ENCODE measurements around the gene SAPCD1.
A peak's percentile ranks its signal among the peaks of the same experiment; 100 is the strongest.
"Not testable (repeated sequence)": the region's sequence is repeated elsewhere in the genome, so short reads cannot be mapped to it uniquely, and the experiment has no call there.

SAPCD1 gene

GRCh38 chr6:31779908-31780307, 17.5 kb downstream of the SAPCD1 start:
- DNase-seq = no peak

DNA sequence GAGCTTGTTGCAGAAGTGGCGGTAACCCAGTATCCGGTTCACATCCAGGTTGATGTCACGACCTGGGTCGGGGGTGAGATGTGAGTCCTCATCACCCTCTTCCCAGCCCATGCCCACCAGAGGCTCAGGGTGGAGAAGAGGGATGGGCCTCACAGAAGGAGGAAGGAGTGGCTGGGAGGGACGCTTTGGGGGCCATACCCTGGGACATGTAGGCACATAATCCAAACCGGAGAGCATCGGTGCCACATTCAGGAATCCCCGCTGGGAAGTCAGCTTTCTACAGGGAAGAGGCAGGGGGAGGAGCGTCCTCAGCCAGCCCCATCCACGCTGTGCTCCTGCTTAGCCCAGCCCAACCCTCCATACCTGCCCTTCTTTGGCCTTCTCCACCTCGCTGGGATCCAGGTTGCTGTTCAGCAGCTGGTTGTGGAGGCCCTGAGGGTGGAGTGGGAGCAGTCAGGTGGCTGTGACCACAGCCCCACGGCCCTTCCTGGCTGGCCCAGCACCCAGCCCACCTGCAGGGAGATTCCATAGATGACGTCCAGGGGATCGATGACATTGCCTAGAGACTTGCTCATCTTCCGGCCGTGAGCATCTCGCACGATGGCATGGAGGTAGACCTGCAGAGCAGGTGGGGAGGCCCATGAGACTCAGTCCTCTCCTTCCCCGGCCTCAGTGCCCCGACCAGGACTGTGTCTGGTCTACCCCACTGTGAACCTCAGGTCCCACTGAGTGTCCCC, 18.2 kb downstream of the SAPCD1 start:
- no peak for DNase-seq

DNA sequence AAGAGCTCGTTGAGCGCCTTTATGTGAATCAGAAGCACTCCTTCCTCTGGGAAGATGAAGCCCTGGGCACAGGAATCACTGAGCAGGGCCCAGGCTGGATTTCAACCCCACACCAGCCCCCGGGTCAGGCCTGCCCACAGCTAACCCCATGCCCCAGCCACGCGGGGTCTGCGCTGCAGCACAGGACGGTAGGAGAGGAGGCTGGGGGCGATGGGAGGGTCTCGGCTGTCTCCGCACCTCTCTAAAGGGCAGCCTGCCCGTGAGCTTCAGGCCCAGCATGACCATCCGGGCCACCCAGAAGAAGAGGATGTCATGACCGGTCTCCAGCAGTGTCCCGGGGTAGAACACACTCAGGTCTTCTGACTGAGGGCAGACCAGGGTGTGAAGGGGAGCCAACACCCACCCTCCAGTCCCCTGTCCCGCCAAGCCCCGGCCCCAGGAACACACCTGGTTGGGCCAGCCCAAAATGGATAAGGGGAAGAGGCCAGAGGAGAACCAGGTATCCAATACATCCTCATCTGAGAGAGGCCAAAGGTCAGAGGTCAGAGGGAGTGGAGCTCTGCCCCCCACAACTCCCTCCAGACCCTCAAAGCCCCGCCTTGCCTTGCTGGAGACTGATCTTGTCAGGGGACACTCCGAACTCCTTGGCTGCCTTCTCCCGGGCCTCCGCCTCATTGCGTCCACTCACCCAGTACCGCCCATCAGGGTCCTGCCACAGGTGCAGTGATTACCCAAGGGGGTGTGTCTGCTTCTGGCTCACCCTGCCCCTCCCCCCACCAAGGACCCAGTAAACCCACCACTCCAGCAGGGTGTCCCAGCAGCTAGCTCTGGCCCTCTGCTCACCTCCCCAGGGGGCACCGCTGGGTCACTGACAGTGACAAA, 19.0 kb downstream of the SAPCD1 start:
- DNase-seq = no peak

GRCh38 chr6:31782126-31782855, 19.8 kb downstream of the SAPCD1 start:
- DNase-seq = no peak

- DNase-seq = no peak
Measured at GRCh38 chr6:31784098-31784925, 21.9 kb downstream of the SAPCD1 start.

GRCh38 chr6:31785475-31785874, 23.0 kb downstream of the SAPCD1 start:
- DNase-seq = no peak

GRCh38 chr6:31791324-31792089, 29.1 kb downstream of the SAPCD1 start:
- peak; percentile 25 for DNase-seq

DNA sequence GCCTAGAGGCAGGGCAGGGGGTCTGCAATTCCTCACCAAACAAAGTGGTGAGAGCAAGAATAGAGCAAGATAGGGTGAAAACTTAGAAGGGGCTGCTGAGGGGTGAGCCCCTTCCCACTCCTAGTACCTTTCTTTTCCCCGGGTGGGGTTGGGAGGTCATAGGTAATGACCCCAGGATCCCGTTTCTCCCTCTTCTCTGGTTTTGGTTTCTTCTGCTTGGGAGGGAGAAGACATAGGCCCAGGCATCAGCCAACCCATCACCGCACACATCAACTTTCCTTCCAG, 29.6 kb downstream of the SAPCD1 start:
- DNase-seq = no peak

DNA sequence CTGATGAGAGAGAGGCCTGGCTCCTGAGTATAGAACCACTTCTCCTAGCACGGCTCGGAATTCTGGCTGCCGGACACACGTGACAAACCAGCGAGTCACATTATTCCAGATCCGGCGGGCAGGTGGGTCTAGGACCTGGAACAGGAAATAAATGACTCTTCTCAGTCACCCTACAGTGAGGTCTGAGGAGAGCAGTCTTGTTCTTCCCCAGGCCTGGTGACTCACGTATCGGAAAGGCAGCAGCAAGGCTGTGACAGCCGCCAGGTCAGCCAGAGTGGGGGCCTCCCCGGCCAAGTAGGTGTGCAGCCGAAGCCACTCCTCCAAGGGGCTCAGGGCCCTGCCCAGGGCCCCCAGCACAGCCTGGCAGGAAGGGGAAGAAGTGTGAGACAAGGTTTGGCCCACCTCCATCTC, 30.3 kb downstream of the SAPCD1 start:
- DNase-seq = no peak

DNA sequence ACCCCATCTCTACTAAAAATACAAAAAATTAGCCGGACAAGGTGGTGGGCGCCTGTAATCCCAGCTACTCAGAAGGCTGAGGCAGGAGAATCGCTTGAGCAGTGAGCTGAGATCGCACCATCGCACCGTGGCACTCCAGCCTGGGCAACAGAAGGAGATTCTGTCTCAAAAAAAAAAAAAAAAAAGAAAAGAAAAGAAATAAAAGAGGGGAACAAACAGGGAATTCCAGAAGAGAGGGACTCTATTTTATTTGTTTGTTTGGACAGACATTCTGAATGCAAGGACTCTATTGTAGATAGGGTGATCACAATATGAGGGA, 31.4 kb downstream of the SAPCD1 start:
- DNase-seq = not testable (repeated sequence)

GRCh38 chr6:31794294-31794865, 31.9 kb downstream of the SAPCD1 start:
- DNase-seq = no peak

DNA sequence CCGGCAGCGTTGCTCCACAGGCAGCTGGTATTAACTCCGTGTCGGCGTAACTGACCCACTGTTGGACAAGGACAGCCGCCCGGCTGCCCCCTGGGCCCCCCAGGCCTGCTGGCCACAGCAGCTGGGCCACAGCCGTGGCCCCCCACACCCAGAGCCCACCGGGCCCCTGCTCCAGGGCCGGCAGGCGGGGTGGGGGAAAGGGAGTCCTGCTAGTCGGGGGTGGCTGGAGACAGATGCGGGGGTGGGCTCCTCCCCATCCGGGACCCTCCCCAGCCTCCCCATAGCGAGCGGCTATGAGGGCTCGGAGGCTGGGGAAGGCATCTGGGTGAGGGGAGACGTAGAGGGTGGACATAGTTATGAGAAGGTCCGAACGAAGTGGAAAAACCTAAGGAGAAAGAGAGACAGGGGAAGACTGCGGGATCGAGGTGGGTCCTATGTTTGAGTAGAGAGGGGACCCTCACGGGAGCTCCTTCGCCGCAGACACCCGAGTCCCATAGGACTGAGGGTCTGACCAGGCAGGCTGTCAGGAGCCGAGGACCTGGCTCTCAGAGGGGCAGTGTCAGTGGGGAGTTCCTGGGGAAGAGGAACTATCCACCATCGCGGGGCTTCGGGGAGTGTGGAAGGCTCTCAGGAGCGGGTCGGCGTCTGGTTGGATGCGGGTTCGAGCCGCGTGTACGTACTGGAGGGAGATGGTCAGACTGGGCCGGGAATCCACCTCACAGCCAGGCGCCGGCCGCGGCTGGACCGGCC, 32.6 kb downstream of the SAPCD1 start:
- DNase-seq = no peak

GRCh38 chr6:31795616-31796298, 33.3 kb downstream of the SAPCD1 start, which contains the start of gene VARS1:
Gene VARS1, minus strand, starts transcription at chr6:31795752. Its CDS starts 535 bp downstream, at chr6:31795217.
- peak; percentile 82 for DNase-seq

- no peak for DNase-seq
Measured at GRCh38 chr6:31796993-31797385, 34.5 kb downstream of the SAPCD1 start.

DNA sequence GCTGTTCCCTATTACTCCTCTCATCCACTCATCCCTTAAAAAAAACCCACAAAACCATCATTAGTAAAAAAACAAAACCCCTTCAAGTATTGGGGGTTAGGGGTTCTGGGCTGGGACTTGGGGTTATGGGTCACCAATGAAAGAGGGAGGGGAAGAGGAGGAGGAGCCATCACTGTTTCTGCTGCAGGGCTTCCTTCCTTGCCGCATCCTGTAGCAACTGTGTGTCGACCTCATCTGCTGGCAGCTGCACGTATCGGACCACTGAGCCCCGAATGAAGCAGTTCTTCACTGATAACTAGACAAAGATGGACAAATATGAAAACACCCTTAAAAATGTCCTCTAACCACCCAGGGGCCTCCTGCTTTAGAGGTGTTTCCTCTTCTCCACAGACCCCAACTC, 35.1 kb downstream of the SAPCD1 start:
- no peak for DNase-seq

DNA sequence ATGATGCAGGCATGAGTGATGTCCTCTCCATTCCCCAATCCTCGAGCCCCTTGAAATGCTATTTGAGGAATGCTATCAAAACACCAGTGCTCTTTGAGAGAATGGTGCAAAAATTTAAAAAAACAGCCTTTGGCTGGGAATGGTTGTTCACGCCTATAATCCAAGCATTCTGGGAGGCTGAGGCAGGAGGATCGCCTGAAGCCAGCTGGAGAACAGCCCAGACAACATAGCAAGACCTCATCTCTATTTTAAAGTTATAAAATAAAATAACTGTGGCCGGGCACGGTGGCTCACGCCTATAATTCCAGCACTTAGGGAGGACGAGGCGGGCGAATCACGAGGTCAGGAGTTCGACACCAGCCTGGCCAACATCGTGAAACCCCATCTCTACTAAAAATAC, 37.3 kb downstream of the SAPCD1 start:
- no peak for DNase-seq

DNA sequence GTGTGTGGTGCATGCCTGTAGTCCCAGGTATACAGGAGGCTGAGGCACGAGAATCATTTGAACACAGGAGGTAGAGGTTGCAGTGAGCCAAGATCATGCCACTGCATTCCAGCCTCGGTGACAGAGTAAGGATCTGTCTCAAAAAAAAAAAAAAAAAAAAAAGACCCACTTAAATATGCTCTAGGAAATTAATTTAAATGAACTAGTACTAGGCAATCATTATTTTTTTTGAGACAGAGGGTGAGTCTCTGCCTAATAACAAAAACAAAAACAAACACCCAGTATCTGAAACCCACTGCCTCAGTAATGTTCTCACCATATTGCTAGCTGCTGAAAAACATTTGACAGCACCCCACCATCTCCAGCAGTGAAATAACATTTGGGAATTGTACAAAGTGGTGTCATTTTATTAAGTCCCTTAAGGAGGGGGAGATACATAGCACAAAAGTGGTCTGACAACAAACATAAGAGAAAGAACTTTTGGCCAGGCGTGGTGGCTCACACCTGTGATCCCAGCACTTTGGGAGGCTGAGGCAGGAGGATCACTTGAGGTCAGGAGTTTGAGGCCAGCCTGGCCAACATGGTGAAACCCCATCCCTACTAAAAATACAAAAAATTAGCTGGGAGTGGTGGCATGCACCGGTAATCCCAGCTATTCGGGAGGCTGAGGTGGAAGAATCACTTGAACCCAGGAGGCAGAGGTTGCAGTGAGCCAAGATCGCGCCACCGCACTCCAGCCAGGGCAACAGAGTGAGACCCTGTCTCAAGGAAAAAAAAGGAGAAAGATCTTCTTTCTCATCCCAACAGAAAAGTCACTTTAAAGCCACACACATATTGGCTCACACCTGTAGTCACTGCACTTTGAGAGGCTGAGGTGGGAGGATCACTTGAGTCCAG, 38.8 kb downstream of the SAPCD1 start:
- DNase-seq = not testable (repeated sequence)

- no peak for DNase-seq
Measured at GRCh38 chr6:31805939-31806469, 43.5 kb downstream of the SAPCD1 start.
